Activated CD8-positive, alpha-beta memory T cell treated with anti-CD3 and anti-CD28 coated beads, Interleukin-2, amount 50 U/mL, for 1 hour (primary cell): ENCODE results near the gene STARD6.
"Not testable (repeated sequence)": the region's sequence is repeated elsewhere in the genome, so short reads cannot be mapped to it uniquely, and the experiment has no call there.

Experiments used
- DNase-seq: peaks from one replicate; pipeline ENCODE4 v3.0.0-alpha.2; 2020; ENCODE audit errors: extremely low read depth

Gene STARD6

GRCh38 chr18:54338230-54338629 lies 19.4 kb downstream of the STARD6 start:
- no peak for DNase-seq

GRCh38 chr18:54335638-54336173 lies 22.0 kb downstream of the STARD6 start:
- no peak for DNase-seq

DNA sequence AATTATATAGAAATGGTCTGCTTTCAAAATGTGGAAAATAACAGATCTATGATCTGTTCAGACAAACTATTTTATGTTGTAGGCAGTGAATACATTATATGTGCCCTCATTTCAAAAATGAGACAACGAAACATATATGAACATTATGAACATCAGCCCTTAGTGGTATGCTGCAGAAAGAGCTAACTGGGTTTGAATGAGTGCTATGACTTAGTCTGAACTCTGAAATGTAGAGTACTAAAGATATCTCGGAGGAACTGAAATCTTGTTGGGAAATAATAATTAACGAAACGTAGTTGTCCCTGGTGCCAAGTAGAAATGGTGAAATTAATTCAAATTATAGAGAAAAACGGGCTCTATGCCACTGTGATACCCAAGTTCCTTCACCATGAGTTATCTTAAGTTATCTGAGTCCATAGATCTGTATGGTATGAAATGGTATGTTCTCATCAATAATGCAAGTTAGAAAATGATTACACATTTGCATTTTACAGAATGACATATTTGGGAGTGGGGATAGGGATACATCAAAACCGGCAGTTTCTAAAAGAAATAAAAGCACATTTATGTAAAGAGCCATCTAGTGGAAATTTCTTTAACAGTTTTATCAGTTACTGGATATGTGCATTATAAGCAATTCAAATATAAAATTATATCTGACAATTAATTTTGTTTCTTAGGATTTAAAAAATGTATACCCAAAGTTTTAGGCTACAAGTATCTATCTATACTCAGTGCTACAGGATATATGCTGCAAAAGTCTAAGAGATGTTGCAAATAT lies 26.7 kb downstream of the STARD6 start:
- no peak for DNase-seq

- DNase-seq = no peak
These were observed 27.9 kb downstream of the STARD6 start for GRCh38 chr18:54329787-54330186.

- DNase-seq = no peak
These were observed 29.8 kb downstream of the STARD6 start for GRCh38 chr18:54327818-54328217.

DNA sequence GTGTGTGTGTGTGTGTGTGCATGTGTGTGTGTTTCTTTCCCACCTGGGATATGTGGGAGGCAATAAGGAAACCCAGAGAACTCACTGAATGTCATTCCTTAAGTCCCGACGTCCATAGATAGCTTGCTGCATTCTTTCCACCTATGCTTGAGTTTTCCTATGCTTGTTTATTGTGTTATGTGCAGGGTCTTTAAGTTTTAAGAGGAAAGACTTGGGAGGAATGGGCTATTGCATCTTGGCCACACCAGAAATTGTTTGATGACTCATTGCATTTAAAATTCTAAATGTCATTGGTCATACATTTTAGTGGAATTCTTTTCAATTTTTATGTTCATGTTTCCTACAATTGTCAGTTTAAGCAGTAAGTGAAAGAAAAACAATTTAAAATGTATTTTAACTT lies 33.7 kb downstream of the STARD6 start:
- DNase-seq = no peak

DNA sequence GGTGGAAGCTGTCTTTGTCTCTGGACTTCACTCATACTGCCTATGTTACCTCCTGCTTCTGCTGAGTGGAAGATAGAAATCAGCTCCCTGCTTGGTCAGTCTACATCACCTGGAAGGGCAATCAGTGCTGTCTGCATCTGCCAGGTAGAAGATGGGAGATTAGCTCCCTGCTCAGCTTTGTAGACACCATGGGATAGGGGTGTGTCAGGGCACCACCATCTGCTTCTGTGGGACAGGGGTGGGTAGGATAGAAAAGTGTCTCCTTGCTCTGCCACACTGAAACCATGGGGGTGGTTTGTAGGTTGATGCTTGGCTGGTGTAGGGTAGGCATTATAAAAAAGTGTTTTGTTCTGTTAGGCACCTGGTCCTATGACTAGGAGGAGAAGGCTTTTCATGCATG lies 34.1 kb downstream of the STARD6 start:
- DNase-seq = no peak

DNA sequence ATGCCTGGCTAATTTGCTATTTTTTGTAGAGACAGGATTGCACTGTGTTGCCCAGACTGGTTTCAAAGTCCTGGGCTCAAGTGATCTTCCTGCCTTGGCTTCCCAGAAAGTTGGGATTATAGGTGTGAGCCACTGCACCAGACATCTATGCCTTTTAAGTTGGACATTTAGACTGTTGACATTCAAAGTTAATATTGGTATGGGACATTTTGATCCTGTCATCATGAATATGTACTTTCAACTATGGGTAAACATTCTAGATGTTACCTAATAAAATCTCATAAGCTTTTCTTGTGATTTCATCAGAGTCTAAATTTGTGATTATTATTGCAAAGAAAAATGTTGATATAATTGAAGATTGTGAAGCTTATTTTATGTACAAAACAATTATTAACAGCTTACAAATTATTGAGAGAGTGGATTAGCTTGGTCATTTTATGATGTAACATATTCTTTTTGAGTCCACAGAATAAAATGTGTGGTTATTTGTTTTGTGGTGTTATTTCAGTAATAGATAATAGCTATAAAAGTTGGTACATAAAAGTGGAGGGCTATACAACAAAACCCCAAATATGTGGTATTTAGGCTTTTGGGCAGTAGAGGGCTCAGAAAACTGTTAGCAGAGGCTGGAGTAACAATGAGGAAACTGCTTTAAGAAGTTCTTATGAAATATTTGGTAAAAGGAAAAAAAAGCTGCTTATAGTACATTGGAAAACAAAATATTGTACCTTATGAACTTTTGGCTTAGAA lies 41.4 kb downstream of the STARD6 start:
- DNase-seq = no peak

GRCh38 chr18:54309564-54309963 lies 48.1 kb downstream of the STARD6 start:
- DNase-seq = not testable (repeated sequence)

GRCh38 chr18:54303408-54303807 lies 54.2 kb downstream of the STARD6 start:
- DNase-seq = no peak

DNA sequence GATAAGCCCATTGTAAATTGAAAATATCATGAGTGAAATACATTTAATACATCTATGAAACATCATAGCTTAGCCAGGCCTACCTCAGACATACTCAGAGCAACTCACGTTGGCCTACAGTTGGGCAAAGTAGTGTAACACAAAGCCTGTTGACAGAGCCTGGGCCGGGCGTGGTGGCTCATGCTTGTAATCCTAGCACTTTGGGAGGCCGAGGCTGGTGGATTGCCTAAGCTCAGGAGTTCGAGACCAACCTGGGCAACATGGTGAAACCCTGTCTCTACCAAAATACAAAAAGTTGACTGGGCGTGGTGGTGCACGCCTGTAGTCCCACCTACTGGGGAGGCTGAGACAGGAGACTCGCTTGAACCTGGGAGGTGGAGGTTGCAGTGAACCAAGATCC lies 58.7 kb downstream of the STARD6 start:
- DNase-seq = not testable (repeated sequence)

GRCh38 chr18:54296062-54296461 lies 61.6 kb downstream of the STARD6 start:
- DNase-seq = no peak

DNA sequence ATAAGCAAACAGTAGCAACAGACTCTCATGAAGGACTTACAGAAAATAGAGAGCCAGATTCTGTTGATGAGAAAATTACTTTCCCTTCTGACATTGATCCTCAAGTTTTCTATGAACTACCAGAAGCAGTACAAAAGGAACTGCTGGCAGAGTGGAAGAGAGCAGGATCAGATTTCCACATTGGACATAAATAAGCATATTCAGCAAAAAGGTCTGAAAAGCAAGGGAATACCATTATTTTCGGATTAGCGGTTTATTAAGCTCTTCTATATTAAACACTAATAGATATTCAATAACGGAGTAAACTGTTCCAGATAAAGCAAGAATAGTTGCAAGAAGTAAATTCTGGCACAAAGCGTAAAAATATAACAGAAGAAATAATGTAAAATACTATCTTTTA lies 63.4 kb downstream of the STARD6 start:
- no peak for DNase-seq

DNA sequence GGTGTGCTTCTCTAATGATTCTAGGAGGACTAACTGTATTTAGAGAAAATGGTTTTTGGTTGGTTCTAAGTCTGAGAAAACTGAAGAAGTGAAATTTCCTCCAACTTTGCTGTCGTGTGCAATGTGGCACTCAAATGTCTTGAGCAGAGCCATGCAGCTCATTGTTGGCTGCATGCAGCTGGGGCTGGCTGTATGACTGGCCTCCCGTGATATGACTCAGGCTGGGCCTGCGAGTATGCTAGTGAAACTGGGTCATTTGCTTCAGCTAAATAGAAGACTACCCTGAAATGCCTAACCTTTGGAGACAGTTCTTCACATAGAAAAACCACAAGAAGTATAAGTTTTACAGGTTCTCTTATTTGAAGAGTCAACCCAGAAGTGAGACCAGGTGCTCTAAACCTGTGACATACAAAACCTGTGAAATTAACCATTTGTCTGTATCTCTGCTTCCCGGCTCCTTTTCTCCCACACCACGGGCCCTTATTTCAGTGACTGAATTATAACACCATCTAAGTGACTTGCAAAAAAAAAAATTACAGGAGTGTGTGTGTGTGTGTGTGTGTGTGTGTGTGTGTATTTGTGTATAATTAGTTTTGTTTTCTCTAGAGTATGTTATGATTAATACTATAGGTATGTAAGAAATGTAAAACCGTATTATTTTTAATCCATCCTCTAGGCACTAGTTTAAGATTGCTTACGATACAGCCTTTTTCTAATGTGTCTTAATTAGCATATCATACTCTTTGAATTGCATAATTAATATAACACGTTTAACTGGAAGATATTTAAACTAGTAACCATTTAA lies 72.5 kb downstream of the STARD6 start:
- no peak for DNase-seq

- DNase-seq = no peak
These were observed 73.1 kb downstream of the STARD6 start for GRCh38 chr18:54284535-54284934.

DNA sequence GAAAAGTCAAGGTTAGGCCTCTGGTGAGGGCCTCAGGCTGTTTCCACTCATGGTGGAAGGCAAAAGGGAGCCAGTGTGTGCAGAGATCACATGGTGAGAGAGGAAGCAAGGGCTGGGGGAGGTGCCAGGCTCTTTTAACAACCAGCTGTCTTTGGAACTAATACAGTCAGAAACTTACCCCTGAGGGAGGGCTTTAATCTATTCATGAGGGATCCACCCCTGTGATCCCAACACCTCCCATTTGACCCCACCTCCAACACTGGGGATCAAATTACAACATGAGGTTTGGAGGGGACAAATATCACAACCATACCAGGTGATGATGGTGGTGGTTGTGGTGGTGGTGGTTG lies 77.5 kb downstream of the STARD6 start:
- DNase-seq = no peak

DNA sequence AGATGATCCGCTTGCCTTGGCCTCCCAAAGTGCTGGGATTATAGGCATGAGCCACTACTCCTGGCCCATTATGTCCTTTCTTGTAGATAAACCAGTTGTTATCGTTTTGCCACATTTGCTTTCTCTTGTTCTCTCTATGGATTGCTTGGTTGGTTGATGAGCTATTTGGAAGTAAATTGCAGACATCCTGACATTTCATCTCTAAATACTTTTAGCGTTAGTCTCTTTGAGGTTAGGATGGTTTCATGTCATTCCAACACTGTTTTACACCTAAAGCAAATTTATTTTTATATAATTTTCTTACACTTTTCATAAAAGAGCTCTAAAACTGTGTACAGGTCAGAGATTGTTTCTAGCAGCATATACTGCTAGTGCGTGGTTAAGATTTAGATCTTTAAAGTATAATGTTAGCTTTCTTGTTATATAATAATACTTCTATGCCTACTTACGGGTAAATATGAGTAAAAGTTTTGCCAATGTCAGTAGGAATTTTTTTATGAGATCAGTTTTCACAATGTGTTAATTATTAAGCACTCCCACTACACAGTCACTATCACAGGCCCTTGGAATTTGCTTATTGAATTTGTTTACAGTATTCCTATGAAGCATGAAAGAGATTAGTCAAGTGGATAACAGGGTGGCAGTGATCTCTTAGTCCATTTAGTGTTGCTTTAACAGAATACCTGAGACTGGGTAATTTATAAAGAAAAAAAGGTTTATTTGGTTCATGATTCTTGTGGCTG lies 78.0 kb downstream of the STARD6 start:
- no peak for DNase-seq

DNA sequence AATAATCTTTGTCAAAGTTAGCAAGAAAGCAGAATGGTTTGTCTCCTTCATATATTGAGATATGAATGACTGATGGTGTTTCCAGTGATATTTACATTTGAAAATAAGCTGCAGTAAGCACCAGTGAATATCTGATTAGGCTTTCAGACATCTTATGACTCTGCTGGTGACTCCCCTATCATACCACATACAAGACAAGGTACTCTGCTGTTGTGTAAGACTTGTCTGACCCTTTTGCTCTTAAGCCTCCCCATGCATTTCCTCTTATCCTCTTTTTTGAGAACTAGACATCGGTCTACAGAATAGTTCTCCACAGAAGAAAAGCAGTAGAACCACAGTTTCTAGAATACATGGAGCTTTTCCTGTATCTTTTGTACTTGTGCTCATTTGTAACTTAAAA lies 79.0 kb downstream of the STARD6 start:
- DNase-seq = no peak

GRCh38 chr18:54277899-54278298 lies 79.8 kb downstream of the STARD6 start:
- no peak for DNase-seq
